A673 (cell line): ENCODE measurements around the gene CLHC1.

ENCODE experiments used
- EZH2 ChIP-seq: fragments of 200-600 bp; sonication (generic); IDR thresholded peaks from 2 replicates; pipeline ENCODE4 v1.6.1; 2017; ENCODE audit warnings: borderline replicate concordance, low read depth, mild to moderate bottlenecking, mixed read lengths, antibody characterized with exemption, low read length; ENCODE audit not compliant: poor library complexity, severe bottlenecking
- TF ChIP-seq, protein P1 (sequence below): fragments of 300-800, 200-600 bp; sonication (generic); conservative IDR thresholded peaks from 2 replicates; pipeline ENCODE4 v1.5.1; 2017; ENCODE audit warnings: low read depth, mild to moderate bottlenecking, antibody characterized with exemption, low read length, moderate library complexity, mixed read lengths

DNA sequence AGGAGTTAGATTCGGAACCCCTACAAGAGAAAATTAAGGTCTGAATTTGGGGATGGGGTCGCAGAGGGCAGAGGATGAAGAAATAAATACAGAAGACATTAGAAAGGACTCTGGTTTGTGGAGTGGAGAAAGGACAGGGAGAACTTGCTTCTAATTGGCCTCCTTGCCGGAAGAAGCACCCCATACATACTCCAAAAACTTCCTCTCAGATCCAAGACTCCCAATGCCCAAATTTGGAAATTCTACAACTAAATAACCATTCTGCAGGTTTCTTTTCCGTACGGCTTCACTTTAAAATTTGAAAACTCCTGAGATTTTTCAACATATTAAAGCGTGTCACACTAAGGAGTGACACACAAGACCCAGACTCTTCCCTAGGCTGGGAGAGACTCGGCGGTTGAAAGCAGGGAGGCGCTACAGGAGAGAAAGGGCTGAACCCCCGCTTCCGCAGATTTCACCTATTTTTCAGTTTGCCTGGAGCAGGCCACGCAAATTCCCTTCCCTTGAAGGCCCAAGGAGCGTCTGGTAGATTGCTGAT, 478 bp downstream of the CLHC1 start:
- TF ChIP-seq, protein P1, sequence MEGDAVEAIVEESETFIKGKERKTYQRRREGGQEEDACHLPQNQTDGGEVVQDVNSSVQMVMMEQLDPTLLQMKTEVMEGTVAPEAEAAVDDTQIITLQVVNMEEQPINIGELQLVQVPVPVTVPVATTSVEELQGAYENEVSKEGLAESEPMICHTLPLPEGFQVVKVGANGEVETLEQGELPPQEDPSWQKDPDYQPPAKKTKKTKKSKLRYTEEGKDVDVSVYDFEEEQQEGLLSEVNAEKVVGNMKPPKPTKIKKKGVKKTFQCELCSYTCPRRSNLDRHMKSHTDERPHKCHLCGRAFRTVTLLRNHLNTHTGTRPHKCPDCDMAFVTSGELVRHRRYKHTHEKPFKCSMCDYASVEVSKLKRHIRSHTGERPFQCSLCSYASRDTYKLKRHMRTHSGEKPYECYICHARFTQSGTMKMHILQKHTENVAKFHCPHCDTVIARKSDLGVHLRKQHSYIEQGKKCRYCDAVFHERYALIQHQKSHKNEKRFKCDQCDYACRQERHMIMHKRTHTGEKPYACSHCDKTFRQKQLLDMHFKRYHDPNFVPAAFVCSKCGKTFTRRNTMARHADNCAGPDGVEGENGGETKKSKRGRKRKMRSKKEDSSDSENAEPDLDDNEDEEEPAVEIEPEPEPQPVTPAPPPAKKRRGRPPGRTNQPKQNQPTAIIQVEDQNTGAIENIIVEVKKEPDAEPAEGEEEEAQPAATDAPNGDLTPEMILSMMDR, result no peak
- no peak for TF ChIP-seq EZH2
